ENCODE measurements around the gene CRYBA2. TPM values are rescaled to one million over a fixed set of nuclear protein-coding genes. Genes with fewer than 3 reads are reported as not detected.

CRYBA2 gene
- total and polyA plus RNA-seq, 2 donors (not counting 3 experiments of a cell fraction or from before 2014, with no cell fraction given) = not detected

- Histone ChIP-seq H3K27ac (ENCODE audit: insufficient read depth, low read depth, low read length) (no peak overlapping the region), H2AFZ (ENCODE audit: low read depth, low read length) (no peak overlapping the region), H4K20me1 (replicated peaks; ENCODE audit: control insufficient read depth, extremely low read depth, insufficient read depth, low read length) (no peaks in the 10 kb centered on the region), H3K4me2 (ENCODE audit: insufficient read depth, low read length) (no peak overlapping the region), H3K9ac (replicated peaks; ENCODE audit: extremely low read depth, insufficient read depth, low read length) (no peak overlapping the region), H3K36me3 (ENCODE audit: control insufficient read depth in 2 of 2, extremely low read depth in 1 of 2, insufficient read depth in 2 of 2, low read length in 2 of 2) (no peaks in the 10 kb centered on the region), H3K9me3 (replicated peaks; ENCODE audit: control insufficient read depth, insufficient read depth, low read length) (no peaks in the 10 kb centered on the region), H3K27me3 (ENCODE audit: control insufficient read depth in 2 of 2, insufficient read depth in 2 of 2, low read length in 2 of 2) (peaks cover 85 to 91% of the 10 kb centered on the region in 2 experiments), H3K79me2 (ENCODE audit: control insufficient read depth, insufficient read depth, low read length) (no peaks in the 10 kb centered on the region), H3K9me1 (replicated peaks; ENCODE audit: control insufficient read depth, extremely low read depth, insufficient read depth, low read length) (no peaks in the 10 kb centered on the region), H3K4me1 (ENCODE audit: control insufficient read depth, extremely low read depth, insufficient read depth, low read length) (peaks cover 5% of the 10 kb centered on the region), H3K4me3 (replicated peaks in 1 of 3; ENCODE audit: insufficient read depth in 1 of 3, low read depth in 1 of 3, low read length in 3 of 3) (no peak overlapping the region)
- intact Hi-C loops (cut with micrococcal nuclease) = no loop called here
- ChIA-PET POLR2A (no interaction called here), CTCF (interaction anchor here (1.5 to 10.4 kb wide), 2 partner anchors 9 to 163 kb away, joined by 4 to 164 read pairs; partner anchors contain the start of gene FEV)
- no TSS peak for BruUV-seq (replicated peaks)
- dilution Hi-C loops (cut with MboI; ENCODE audit: extremely low pct_ligation_motif_present, low sequenced_read_pairs) = no loop called here
- TF ChIP-seq EZH2 (IDR thresholded peaks at IDR 0.05; ENCODE audit: borderline replicate concordance, low read depth, low read length, severe bottlenecking) (peak; percentile 54), GATA2 (IDR thresholded peaks at IDR 0.05; ENCODE audit: insufficient read depth, insufficient read length, low read depth, low read length) (no peak), CTCF (IDR thresholded peaks at IDR 0.05; ENCODE audit: extremely low read depth in 1 of 2, insufficient read depth in 1 of 2, low read depth in 1 of 2, low read length in 2 of 2) (no peak)
- no peak for DNase-seq (ENCODE audit: low read depth, low spot score)
- FAIRE-seq = no peak
These were observed 1.5 kb downstream of the CRYBA2 start for GRCh38 chr2:218991674-218992168.

- Histone ChIP-seq H2AFZ (ENCODE audit: low read depth, low read length) (no peak overlapping the region), H3K79me2 (ENCODE audit: control insufficient read depth, insufficient read depth, low read length) (no peaks in the 10 kb centered on the region), H3K4me2 (ENCODE audit: insufficient read depth, low read length) (no peak overlapping the region), H4K20me1 (replicated peaks; ENCODE audit: control insufficient read depth, extremely low read depth, insufficient read depth, low read length) (no peaks in the 10 kb centered on the region), H3K27me3 (ENCODE audit: control insufficient read depth in 2 of 2, insufficient read depth in 2 of 2, low read length in 2 of 2) (peaks cover 89 to 95% of the 10 kb centered on the region in 2 experiments), H3K36me3 (ENCODE audit: control insufficient read depth in 2 of 2, extremely low read depth in 1 of 2, insufficient read depth in 2 of 2, low read length in 2 of 2) (no peaks in the 10 kb centered on the region), H3K4me3 (replicated peaks in 1 of 3; ENCODE audit: insufficient read depth in 1 of 3, low read depth in 1 of 3, low read length in 3 of 3) (no peak overlapping the region), H3K9ac (replicated peaks; ENCODE audit: extremely low read depth, insufficient read depth, low read length) (no peak overlapping the region), H3K9me3 (replicated peaks; ENCODE audit: control insufficient read depth, insufficient read depth, low read length) (no peaks in the 10 kb centered on the region), H3K4me1 (ENCODE audit: control insufficient read depth, extremely low read depth, insufficient read depth, low read length) (peaks cover 5% of the 10 kb centered on the region), H3K27ac (ENCODE audit: insufficient read depth, low read depth, low read length) (no peak overlapping the region), H3K9me1 (replicated peaks; ENCODE audit: control insufficient read depth, extremely low read depth, insufficient read depth, low read length) (no peaks in the 10 kb centered on the region)
- BruUV-seq (replicated peaks) = no TSS peak
- dilution Hi-C loops (cut with MboI; ENCODE audit: extremely low pct_ligation_motif_present, low sequenced_read_pairs) = no loop called here
- no peak for DNase-seq (ENCODE audit: low read depth, low spot score)
- FAIRE-seq = no peak
- TF ChIP-seq POLR2A (IDR thresholded peaks at IDR 0.05; ENCODE audit: low read depth, low read length) = no peak
- no peak for TF ChIP-seq MAX (IDR thresholded peaks at IDR 0.05; ENCODE audit: insufficient read depth, insufficient read length)
- TF ChIP-seq MYC (IDR thresholded peaks at IDR 0.05; ENCODE audit: low read depth, low read length) = no peak
- no peak for TF ChIP-seq EZH2 (IDR thresholded peaks at IDR 0.05; ENCODE audit: borderline replicate concordance, low read depth, low read length, severe bottlenecking)
- TF ChIP-seq GATA2 (IDR thresholded peaks at IDR 0.05; ENCODE audit: insufficient read depth, insufficient read length, low read depth, low read length) = no peak
- no peak for TF ChIP-seq FOS (IDR thresholded peaks at IDR 0.05; ENCODE audit: borderline replicate concordance, insufficient read depth, low read length)
- TF ChIP-seq CTCF (IDR thresholded peaks at IDR 0.05; ENCODE audit: extremely low read depth in 1 of 2, insufficient read depth in 1 of 2, low read depth in 1 of 2, low read length in 2 of 2) = no peak
- no peak for TF ChIP-seq JUN (IDR thresholded peaks at IDR 0.05; ENCODE audit: borderline replicate concordance, insufficient read depth, insufficient read length, low read depth)
- no peak for TF ChIP-seq POLR2AphosphoS5 (IDR thresholded peaks at IDR 0.05; ENCODE audit: insufficient read depth, low read depth, low read length)
- CTCF ChIA-PET = interaction anchor here (1.4 to 10.4 kb wide), 3 partner anchors 8 to 129 kb away, joined by 4 to 164 read pairs (median 5); partner anchors contain the start of gene FEV
- POLR2A ChIA-PET = no interaction called here
- intact Hi-C loops (cut with micrococcal nuclease) = no loop called here
These were observed 2.6 kb downstream of the CRYBA2 start for GRCh38 chr2:218990612-218991011.
